DOHH2 (cell line): ENCODE data around the gene IFNGR2.

Experiments
- CTCF ChIP-seq: fragments of 200-600 bp; sonication (generic); IDR thresholded peaks from one replicate; pipeline ENCODE4 v1.5.1; 2014; ENCODE audit warnings: antibody characterized with exemption, mild to moderate bottlenecking, low read depth, low read length; ENCODE audit not compliant: poor library complexity, severe bottlenecking
- EZH2phosphoT487 ChIP-seq: fragments of 200-600 bp; sonication (generic); IDR thresholded peaks from 2 replicates; pipeline ENCODE4 v1.6.1; 2017; ENCODE audit warnings: borderline replicate concordance, mild to moderate bottlenecking, antibody characterized with exemption, low read length, moderate library complexity, mixed read lengths

- TF ChIP-seq CTCF, result no peak
- TF ChIP-seq EZH2phosphoT487, result no peak
Measured at GRCh38 chr21:33401630-33401992, 1.6 kb upstream of the IFNGR2 start.
